Stimulated activated CD4-positive, alpha-beta T cell treated with anti-CD3 and anti-CD28 coated beads, Interleukin-2, amount 100 ng/mL, for 4 hours (primary cell): Measurements from ENCODE around the gene CASKIN1.

Source experiments
- DNase-seq: peaks from one replicate; pipeline ENCODE4 v3.0.0-alpha.2; 2020; ENCODE audit warnings: low read depth

Gene CASKIN1

GRCh38 chr16:2233046-2233775, 36.8 kb upstream of the CASKIN1 start:
- no peak for DNase-seq

- no peak for DNase-seq
Observed at GRCh38 chr16:2232094-2232990, 35.9 kb upstream of the CASKIN1 start.

DNA sequence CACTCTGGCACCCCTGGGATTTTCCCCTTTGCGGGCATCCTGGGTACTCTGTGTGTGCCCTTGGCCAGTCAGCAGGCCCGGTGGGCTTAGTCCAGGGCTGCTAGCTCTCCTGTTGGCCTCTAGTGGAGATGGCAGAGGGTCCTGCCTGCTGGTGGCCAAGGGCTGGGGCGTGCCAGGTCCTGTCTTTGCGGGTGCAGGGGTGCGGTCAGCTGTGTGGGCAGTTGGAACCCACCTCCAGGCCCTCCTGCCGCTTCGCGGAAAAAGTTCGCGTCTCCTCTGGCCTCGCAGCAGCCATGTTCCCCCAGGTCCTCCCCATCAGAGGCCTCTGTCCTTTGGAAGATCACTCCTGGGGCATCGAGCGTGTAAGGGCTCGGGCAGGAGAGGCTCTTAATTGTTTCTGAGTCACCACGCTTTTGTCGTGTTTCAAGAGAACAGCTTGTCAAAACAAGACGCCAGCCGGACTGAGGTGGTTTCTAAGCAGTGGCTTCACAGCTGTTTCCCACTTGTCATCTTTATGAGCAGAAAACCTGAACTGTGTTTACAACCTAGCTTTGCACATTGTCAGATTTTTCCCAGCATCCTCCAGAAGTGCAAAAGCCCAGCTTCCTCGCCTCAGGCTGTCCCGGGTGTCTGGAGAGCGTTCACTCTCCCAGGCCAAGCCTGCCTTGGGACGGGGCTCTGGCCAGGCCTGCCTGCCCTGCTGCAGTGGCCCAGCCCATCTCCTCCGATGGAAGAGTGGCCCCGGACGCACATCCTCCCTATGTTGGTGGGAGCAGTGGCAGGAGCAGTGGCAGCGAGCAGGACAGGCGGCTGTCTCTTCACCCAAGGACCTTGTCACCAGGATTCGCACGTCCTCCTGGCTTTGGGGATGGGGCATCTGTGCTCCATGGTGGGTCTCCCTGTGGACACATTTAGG, 34.9 kb upstream of the CASKIN1 start:
- DNase-seq = no peak

DNA sequence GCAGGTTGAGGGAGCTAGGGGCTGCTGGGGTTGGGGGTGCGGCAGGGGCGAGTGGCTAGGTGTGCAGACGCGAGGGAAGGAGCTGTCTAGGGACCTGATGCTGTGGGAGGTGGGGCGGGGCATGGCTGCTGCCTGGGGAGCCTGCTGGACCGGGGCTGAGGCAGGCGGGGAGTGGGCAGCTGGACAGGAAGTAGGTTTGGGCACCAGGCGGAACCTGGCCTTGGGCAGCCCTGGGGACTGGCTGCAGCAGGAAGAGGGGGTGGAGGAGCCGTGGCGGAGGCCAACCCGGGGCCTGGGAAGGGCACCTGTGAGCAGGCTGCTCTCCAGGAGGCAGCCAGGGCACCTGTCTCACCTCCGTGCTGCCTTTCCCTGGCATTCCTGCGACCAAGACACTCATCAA, 34.0 kb upstream of the CASKIN1 start:
- no peak for DNase-seq

- no peak for DNase-seq
Observed at GRCh38 chr16:2229632-2230250, 33.3 kb upstream of the CASKIN1 start.

DNA sequence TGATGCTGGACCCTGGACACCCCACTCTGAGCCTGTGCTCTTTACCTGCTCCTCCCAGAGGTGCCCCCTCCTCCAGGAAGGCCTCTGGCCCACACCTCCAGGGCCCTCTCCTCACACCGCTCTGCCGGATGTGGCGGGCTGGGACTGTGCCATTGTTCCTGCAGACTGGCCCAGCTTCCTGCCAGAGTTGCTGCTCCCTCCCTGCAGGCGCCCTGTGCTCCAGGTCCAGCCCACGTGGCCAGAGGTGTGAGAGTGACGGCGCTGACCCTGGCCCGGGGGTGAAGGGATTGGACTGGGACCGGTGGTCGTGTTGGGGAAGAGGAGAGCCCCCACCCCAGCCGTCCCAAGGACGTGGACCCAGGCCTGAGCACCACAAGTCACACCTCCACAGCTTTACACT, 32.7 kb upstream of the CASKIN1 start:
- DNase-seq = no peak

DNA sequence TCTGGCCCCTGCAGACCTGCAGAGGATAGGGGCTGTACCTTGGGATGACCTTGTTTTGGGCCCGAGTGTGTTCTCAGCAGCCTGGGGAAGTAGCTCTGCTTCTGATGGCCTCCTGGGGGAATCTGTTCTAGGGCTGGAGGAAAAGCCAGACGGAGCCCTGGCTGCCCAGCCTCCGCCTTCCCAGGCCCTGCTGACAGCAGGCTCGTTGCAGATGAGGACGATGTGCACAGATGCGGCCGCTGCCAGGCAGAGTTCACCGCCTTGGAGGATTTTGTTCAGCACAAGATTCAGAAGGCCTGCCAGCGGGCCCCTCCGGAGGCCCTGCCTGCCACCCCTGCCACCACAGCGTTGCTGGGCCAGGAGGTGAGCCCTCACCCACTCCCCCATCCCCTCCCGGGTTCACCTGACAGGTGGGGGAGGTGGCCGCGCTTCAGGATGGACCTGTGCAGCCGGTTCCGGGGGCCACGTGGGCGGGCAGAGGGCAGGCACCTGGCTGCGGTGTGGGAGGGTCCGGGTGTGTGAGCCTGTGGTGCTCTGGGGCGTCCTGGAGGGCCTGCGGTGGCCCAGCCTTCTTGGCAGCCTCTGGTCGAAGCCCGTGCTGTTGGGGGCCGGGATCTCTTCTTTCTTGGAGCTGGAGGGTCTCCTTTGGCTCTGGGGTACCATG, 31.9 kb upstream of the CASKIN1 start:
- no peak for DNase-seq

- no peak for DNase-seq
Observed at GRCh38 chr16:2226918-2227317, 30.5 kb upstream of the CASKIN1 start.

GRCh38 chr16:2226245-2226793, 29.9 kb upstream of the CASKIN1 start:
- no peak for DNase-seq

- no peak for DNase-seq
Observed at GRCh38 chr16:2223942-2224486, 27.6 kb upstream of the CASKIN1 start.

DNA sequence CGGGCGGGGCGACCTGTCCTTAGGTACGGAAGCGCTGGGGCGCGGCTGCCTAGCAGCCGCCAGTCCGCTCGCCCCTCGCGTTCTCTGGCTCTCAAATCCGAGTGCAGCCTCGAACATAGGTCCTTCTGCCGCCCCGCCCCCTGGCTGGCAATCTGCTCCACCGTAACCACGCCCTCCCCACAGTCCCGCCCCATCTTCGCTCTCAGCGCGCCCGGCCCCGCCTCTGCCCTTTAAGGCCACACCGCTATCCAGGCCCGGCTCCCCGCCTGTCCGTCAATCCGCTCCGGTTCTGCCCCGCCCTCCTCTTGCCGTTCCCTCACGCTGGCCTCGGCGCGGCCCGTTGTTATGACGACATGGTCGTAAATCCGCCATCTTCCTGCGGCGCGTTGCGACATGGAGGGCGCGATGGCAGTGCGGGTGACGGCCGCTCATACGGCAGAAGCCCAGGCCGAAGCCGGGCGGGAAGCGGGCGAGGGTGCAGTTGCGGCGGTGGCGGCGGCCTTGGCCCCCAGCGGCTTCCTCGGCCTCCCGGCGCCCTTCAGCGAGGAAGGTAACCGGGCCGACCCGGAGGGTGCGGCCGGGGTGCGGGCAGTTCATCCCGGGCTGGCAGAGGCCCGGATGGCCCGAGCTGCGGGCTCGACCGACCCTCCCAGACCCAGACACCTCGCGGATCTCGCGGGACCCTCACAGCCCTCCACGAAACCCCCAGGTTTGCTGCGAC, 27.0 kb upstream of the CASKIN1 start, which contains the start of gene E4F1:
E4F1 (plus strand) TSS at position 371 of the 721 bp plus-strand sequence; CDS start at position 394, 23 bp downstream.
- peak; percentile 98 for DNase-seq

DNA sequence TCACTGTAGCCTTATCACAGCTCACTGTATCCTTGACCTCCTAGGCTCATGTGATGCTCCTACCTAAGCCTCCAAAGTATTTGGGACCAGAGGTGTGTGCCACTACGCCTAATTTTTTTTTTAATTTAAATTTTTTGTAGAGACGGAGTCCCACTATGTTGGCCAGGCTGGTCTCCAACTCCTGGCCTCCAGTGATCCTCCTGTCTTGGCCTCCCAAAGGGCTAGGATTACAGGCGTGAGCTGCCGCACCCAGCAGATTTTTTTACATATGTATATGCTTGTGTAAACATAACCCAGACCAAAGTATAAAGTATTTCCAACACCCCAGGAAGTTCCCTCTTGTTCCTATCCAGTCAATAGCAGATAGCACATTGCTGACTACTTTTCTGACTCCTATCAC, 19.9 kb upstream of the CASKIN1 start:
- DNase-seq = no peak

DNA sequence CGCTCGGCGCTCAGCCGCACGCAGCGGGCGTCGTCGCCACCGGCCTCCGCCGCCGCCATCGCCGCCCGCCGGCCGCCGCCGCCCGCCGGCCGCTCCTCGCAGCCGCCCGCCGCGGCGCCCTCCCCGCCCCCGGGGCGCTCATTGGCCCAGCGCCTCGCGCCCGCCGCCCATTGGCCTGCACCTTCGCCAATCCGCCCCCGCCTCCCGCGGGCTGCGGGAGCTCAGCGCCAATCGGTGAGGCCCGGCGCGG, 18.2 kb upstream of the CASKIN1 start, which contains the start of gene PGP:
PGP (minus strand) TSS at position 122 of the 250 bp plus-strand sequence; CDS start at position 59, 63 bp downstream.
- peak; percentile 99 for DNase-seq

DNA sequence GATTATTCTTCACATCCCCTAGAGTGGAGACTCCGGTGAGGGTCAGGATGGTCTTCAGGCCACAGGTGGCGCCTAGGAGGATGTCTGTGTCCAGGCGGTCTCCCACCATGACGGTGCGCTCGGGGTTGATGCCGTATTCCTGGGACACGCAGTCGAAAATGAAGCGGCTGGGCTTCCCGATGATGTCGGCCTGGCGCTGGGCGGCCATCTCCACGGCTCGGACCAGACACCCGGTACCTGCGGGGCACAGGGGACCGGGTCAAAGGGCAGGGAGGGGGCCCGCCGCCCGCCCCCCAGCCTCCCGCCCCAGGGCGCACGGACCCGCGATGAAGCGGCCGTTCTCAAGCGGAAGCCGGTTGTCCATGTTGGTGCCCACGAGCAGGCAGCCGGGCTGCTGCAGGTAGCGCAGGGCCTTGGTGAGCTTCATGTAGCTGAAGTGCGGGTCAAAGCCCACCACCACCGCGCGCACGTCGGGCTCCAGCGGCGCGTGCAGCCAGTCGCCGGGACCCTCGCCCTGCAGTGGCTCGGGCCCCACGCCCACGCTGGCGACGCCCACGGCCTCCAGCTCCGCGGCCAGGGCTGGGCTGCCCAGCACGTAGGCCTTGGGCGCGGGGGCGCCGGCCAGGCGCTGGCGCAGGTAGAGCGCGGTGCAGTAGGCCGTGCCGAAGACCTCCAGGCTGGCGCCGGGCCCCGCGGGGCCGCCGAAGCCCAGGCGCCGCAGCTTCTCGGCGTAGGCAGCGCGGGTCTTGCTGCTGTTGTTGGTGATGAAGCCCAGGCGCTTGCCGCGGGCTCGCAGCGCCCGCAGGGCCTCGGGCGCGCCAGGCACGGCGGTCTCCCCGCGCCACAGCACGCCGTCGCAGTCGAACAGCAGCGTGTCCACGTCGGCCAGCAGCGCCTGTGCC, 17.7 kb upstream of the CASKIN1 start:
- DNase-seq = no peak

- DNase-seq = no peak
Observed at GRCh38 chr16:2212362-2213324, 16.2 kb upstream of the CASKIN1 start.

- DNase-seq = no peak
Observed at GRCh38 chr16:2211923-2212347, 15.5 kb upstream of the CASKIN1 start.
